GM12864 (cell line): Measurements from ENCODE around the gene USH2A.

ENCODE experiments used
- DNase-seq: peaks from one replicate; pipeline ENCODE4 v3.0.0-alpha.2; 2011; ENCODE audit warnings: low read depth
- H3K4me3 ChIP-seq: 2 replicates; pipeline ENCODE4 v1.5.1; 2011; ENCODE audit warnings: mild to moderate bottlenecking, low read depth, low read length, control low read depth
- CTCF ChIP-seq: IDR thresholded peaks from 2 replicates; pipeline ENCODE4 v1.5.1; 2011; ENCODE audit warnings: low read depth, mild to moderate bottlenecking, moderate library complexity, low read length, control low read depth, inconsistent platforms; ENCODE audit errors: missing control alignments

The USH2A gene

GRCh38 chr1:215845234-215845891 lies 577.9 kb downstream of the USH2A start:
- no peak for TF ChIP-seq CTCF
- no peak for DNase-seq

GRCh38 chr1:215844777-215845176 lies 578.5 kb downstream of the USH2A start:
- TF ChIP-seq CTCF = no peak
- DNase-seq = no peak
- no peak overlapping the region for H3K4me3 ChIP-seq

More at GRCh38 chr1:215845234-215845891, 577.9 kb downstream of the USH2A start:
- no peak overlapping the region for H3K4me3 ChIP-seq

GRCh38 chr1:215844266-215844665 lies 579.0 kb downstream of the USH2A start:
- H3K4me3 ChIP-seq = no peak overlapping the region
- TF ChIP-seq CTCF = no peak
- no peak for DNase-seq

- no peak for TF ChIP-seq CTCF
- H3K4me3 ChIP-seq = no peak overlapping the region
- DNase-seq = no peak
Observed at GRCh38 chr1:215842905-215843304, 580.3 kb downstream of the USH2A start.

GRCh38 chr1:215835951-215836350 lies 587.3 kb downstream of the USH2A start:
- DNase-seq = no peak
- no peak for TF ChIP-seq CTCF
- H3K4me3 ChIP-seq = no peak overlapping the region

- no peak overlapping the region for H3K4me3 ChIP-seq
- TF ChIP-seq CTCF = no peak
- no peak for DNase-seq
Observed at GRCh38 chr1:215833941-215834729, 589.1 kb downstream of the USH2A start.
